Activated CD8-positive, alpha-beta T cell treated with anti-CD3 and anti-CD28 coated beads, Interleukin-2, amount 10 ng/mL, durations not matched to agents 7 days and 5 days (primary cell): Measurements from ENCODE around the gene SHC3. TPM values are rescaled to one million over a fixed set of nuclear protein-coding genes. Genes with fewer than 3 reads are reported as not detected.

ENCODE experiments used
- ATAC-seq: fragments of 150-1000 bp; cut with Tn5 transposase; one replicate; pipeline ENCODE4 v1.10.0; 2021; ENCODE audit warnings: moderate library complexity
- CTCF ChIA-PET: fragments of 350-600 bp; sonication (Branson Sonifier 250); formaldehyde crosslinking; loops from one replicate; lab custom pipeline; 2021; ENCODE audit warnings: antibody characterized with exemption; lab: Charles Lee
- POLR2A ChIA-PET: fragments of 350-600 bp; sonication (Branson Sonifier 250); formaldehyde crosslinking; loops from one replicate; lab custom pipeline; 2021; ENCODE audit warnings: antibody characterized with exemption; lab: Charles Lee
- DNase-seq: peaks from one replicate; pipeline ENCODE4 v3.0.0-alpha.2; 2020
- H3K27ac Mint-ChIP-seq: one replicate; pipeline ENCODE4 v1.8.0; 2021; ENCODE audit warnings: mild to moderate bottlenecking, mixed read lengths
- H3K27me3 Mint-ChIP-seq: one replicate; pipeline ENCODE4 v1.8.0; 2021; ENCODE audit warnings: low read depth, mixed read lengths
- H3K36me3 Mint-ChIP-seq: one replicate; pipeline ENCODE4 v1.8.0; 2021; ENCODE audit warnings: low read depth, mixed read lengths
- H3K4me1 Mint-ChIP-seq: one replicate; pipeline ENCODE4 v1.8.0; 2021; ENCODE audit warnings: low read depth, mixed read lengths
- H3K4me3 Mint-ChIP-seq: one replicate; pipeline ENCODE4 v1.8.0; 2021; ENCODE audit warnings: mild to moderate bottlenecking, mixed read lengths
- H3K9me3 Mint-ChIP-seq: one replicate; pipeline ENCODE4 v1.8.0; 2022; ENCODE audit warnings: mixed read lengths; ENCODE audit not compliant: insufficient read depth
- total RNA-seq, 2 experiments: library from RNA; stranded (reverse); gene quantifications; one replicate each; pipeline ENCODE4 v1.2.3, GENCODE V29; 2021

The SHC3 gene
- total RNA-seq, 2 experiments from 2014 or later: not detected

GRCh38 chr9:89093201-89093975, 85.2 kb downstream of the SHC3 start:
- ChIA-PET POLR2A (no interaction called here), CTCF (no interaction called here)
- H3K4me1 Mint-ChIP-seq: no peaks in the 10 kb centered on the region
- ATAC-seq: no peak
- no peak overlapping the region for H3K27ac Mint-ChIP-seq
- H3K4me3 Mint-ChIP-seq: no peak overlapping the region
- no peaks in the 10 kb centered on the region for H3K36me3 Mint-ChIP-seq
- no peaks in the 10 kb centered on the region for H3K9me3 Mint-ChIP-seq
- no peak for DNase-seq
- peaks cover 9% of the 10 kb centered on the region for H3K27me3 Mint-ChIP-seq

- peaks cover 5% of the 10 kb centered on the region for H3K27me3 Mint-ChIP-seq
- ChIA-PET POLR2A (no interaction called here), CTCF (no interaction called here)
- H3K27ac Mint-ChIP-seq: no peak overlapping the region
- H3K4me1 Mint-ChIP-seq: no peaks in the 10 kb centered on the region
- ATAC-seq: no peak
- H3K4me3 Mint-ChIP-seq: no peak overlapping the region
- no peaks in the 10 kb centered on the region for H3K36me3 Mint-ChIP-seq
- no peaks in the 10 kb centered on the region for H3K9me3 Mint-ChIP-seq
- no peak for DNase-seq
Measured at GRCh38 chr9:89089176-89089575, 89.4 kb downstream of the SHC3 start.

- DNase-seq (no peak), ATAC-seq (no peak)
- no peaks in the 10 kb centered on the region for H3K4me1 Mint-ChIP-seq
- H3K27ac Mint-ChIP-seq: no peak overlapping the region
- POLR2A ChIA-PET: no interaction called here
- H3K9me3 Mint-ChIP-seq: no peaks in the 10 kb centered on the region
- H3K36me3 Mint-ChIP-seq: no peaks in the 10 kb centered on the region
- CTCF ChIA-PET: no interaction called here
- no peak overlapping the region for H3K4me3 Mint-ChIP-seq
- peaks cover 7% of the 10 kb centered on the region for H3K27me3 Mint-ChIP-seq
Measured at GRCh38 chr9:89083626-89084025, 95.0 kb downstream of the SHC3 start.

GRCh38 chr9:89080193-89080592, 98.4 kb downstream of the SHC3 start:
- ChIA-PET CTCF (no interaction called here), POLR2A (no interaction called here)
- no peak for ATAC-seq
- Mint-ChIP-seq H3K9me3 (no peaks in the 10 kb centered on the region), H3K4me3 (no peak overlapping the region), H3K27me3 (peaks cover 11% of the 10 kb centered on the region), H3K4me1 (no peaks in the 10 kb centered on the region), H3K36me3 (no peaks in the 10 kb centered on the region), H3K27ac (no peak overlapping the region)
- DNase-seq: no peak

GRCh38 chr9:89079391-89079790, 99.2 kb downstream of the SHC3 start:
- Mint-ChIP-seq H3K36me3 (no peaks in the 10 kb centered on the region), H3K27ac (no peak overlapping the region), H3K4me1 (no peaks in the 10 kb centered on the region), H3K27me3 (peaks cover 11% of the 10 kb centered on the region), H3K9me3 (no peaks in the 10 kb centered on the region), H3K4me3 (no peak overlapping the region)
- DNase-seq: no peak
- ChIA-PET CTCF (no interaction called here), POLR2A (no interaction called here)
- ATAC-seq: no peak

GRCh38 chr9:89078860-89079259, 99.8 kb downstream of the SHC3 start:
- Mint-ChIP-seq H3K9me3 (no peaks in the 10 kb centered on the region), H3K27ac (no peak overlapping the region), H3K4me1 (no peaks in the 10 kb centered on the region), H3K4me3 (no peak overlapping the region), H3K27me3 (peaks cover 11% of the 10 kb centered on the region), H3K36me3 (no peaks in the 10 kb centered on the region)
- DNase-seq (no peak), ATAC-seq (no peak)
- CTCF ChIA-PET: no interaction called here
- POLR2A ChIA-PET: no interaction called here

- H3K27me3 Mint-ChIP-seq: peaks cover 11% of the 10 kb centered on the region
- H3K4me1 Mint-ChIP-seq: no peaks in the 10 kb centered on the region
- POLR2A ChIA-PET: no interaction called here
- no peak overlapping the region for H3K27ac Mint-ChIP-seq
- H3K9me3 Mint-ChIP-seq: no peaks in the 10 kb centered on the region
- CTCF ChIA-PET: no interaction called here
- ATAC-seq: no peak
- H3K36me3 Mint-ChIP-seq: no peaks in the 10 kb centered on the region
- no peak overlapping the region for H3K4me3 Mint-ChIP-seq
- DNase-seq: no peak
Measured at GRCh38 chr9:89078421-89078820, 100.2 kb downstream of the SHC3 start.

- ATAC-seq (no peak), DNase-seq (no peak)
- no peak overlapping the region for H3K4me3 Mint-ChIP-seq
- H3K27ac Mint-ChIP-seq: no peak overlapping the region
- ChIA-PET CTCF (no interaction called here), POLR2A (no interaction called here)
- H3K36me3 Mint-ChIP-seq: no peaks in the 10 kb centered on the region
- H3K9me3 Mint-ChIP-seq: no peaks in the 10 kb centered on the region
- peaks cover 9% of the 10 kb centered on the region for H3K27me3 Mint-ChIP-seq
- no peaks in the 10 kb centered on the region for H3K4me1 Mint-ChIP-seq
Measured at GRCh38 chr9:89077519-89077918, 101.1 kb downstream of the SHC3 start.

- no peak overlapping the region for H3K4me3 Mint-ChIP-seq
- peaks cover 5% of the 10 kb centered on the region for H3K27me3 Mint-ChIP-seq
- ChIA-PET CTCF (no interaction called here), POLR2A (no interaction called here)
- no peaks in the 10 kb centered on the region for H3K36me3 Mint-ChIP-seq
- DNase-seq (no peak), ATAC-seq (no peak)
- H3K27ac Mint-ChIP-seq: no peak overlapping the region
- no peaks in the 10 kb centered on the region for H3K9me3 Mint-ChIP-seq
- no peaks in the 10 kb centered on the region for H3K4me1 Mint-ChIP-seq
Measured at GRCh38 chr9:89073397-89073796, 105.2 kb downstream of the SHC3 start.

GRCh38 chr9:89071591-89071990, 107.0 kb downstream of the SHC3 start:
- ChIA-PET POLR2A (no interaction called here), CTCF (no interaction called here)
- Mint-ChIP-seq H3K4me3 (no peak overlapping the region), H3K27ac (no peak overlapping the region), H3K4me1 (no peaks in the 10 kb centered on the region), H3K36me3 (no peaks in the 10 kb centered on the region), H3K9me3 (no peaks in the 10 kb centered on the region), H3K27me3 (peaks cover 2% of the 10 kb centered on the region)
- DNase-seq (no peak), ATAC-seq (no peak)

GRCh38 chr9:89066835-89067234, 111.8 kb downstream of the SHC3 start:
- Mint-ChIP-seq H3K27ac (no peak overlapping the region), H3K9me3 (no peaks in the 10 kb centered on the region), H3K4me1 (no peaks in the 10 kb centered on the region), H3K36me3 (no peaks in the 10 kb centered on the region), H3K27me3 (no peaks in the 10 kb centered on the region), H3K4me3 (no peak overlapping the region)
- ChIA-PET CTCF (no interaction called here), POLR2A (no interaction called here)
- no peak for ATAC-seq
- no peak for DNase-seq

GRCh38 chr9:89065921-89066320, 112.7 kb downstream of the SHC3 start:
- H3K4me1 Mint-ChIP-seq: no peaks in the 10 kb centered on the region
- CTCF ChIA-PET: no interaction called here

GRCh38 chr9:89060790-89061189, 117.8 kb downstream of the SHC3 start:
- POLR2A ChIA-PET: no interaction called here
- Mint-ChIP-seq H3K27ac (no peak overlapping the region), H3K27me3 (no peaks in the 10 kb centered on the region), H3K36me3 (no peaks in the 10 kb centered on the region), H3K4me3 (no peak overlapping the region), H3K4me1 (no peaks in the 10 kb centered on the region), H3K9me3 (no peaks in the 10 kb centered on the region)
- ATAC-seq: no peak
- CTCF ChIA-PET: no interaction called here
- DNase-seq: no peak

More at GRCh38 chr9:89065921-89066320, 112.7 kb downstream of the SHC3 start:
- H3K9me3 Mint-ChIP-seq: no peaks in the 10 kb centered on the region
- DNase-seq (no peak), ATAC-seq (no peak)
- H3K4me3 Mint-ChIP-seq: no peak overlapping the region
- H3K36me3 Mint-ChIP-seq: no peaks in the 10 kb centered on the region
- no peak overlapping the region for H3K27ac Mint-ChIP-seq
- POLR2A ChIA-PET: no interaction called here
- H3K27me3 Mint-ChIP-seq: no peaks in the 10 kb centered on the region
